HG03060 (cell line): ENCODE data around the gene TRPM8.

Source experiments
- ATAC-seq: cut with Tn5 transposase; IDR thresholded peaks from one replicate; pipeline ENCODE4 v1.9.1; 2021; ENCODE audit warnings: low read depth, moderate number of reproducible peaks; ENCODE audit not compliant: unreplicated experiment

TRPM8 gene

GRCh38 chr2:234033174-234033573 lies 116.0 kb downstream of the TRPM8 start:
- ATAC-seq: no peak

- ATAC-seq: no peak
Measured at GRCh38 chr2:234033885-234034284, 116.7 kb downstream of the TRPM8 start.

- no peak for ATAC-seq
Measured at GRCh38 chr2:234038076-234038802, 121.1 kb downstream of the TRPM8 start.

DNA sequence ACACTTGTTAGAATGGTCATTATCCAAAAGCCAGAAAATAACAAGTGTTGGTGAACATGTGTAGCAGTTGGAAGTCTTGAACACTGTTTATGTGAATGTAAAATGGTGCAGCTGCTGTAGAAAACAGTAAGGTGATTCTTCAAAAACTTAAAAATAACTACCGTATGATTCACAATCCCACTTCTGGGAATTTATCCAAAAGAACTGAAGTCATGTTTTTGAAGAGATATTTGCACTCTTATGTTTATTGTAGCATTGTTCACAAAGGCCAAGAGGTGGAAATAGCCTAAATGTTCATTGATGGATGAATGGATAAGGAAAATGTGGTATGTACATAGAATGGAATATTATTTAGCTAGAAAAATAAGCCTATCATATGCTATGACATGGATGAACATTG lies 127.0 kb downstream of the TRPM8 start:
- ATAC-seq: no peak

GRCh38 chr2:234046521-234046920 lies 129.3 kb downstream of the TRPM8 start:
- no peak for ATAC-seq

- no peak for ATAC-seq
Measured at GRCh38 chr2:234047361-234047760, 130.2 kb downstream of the TRPM8 start.

DNA sequence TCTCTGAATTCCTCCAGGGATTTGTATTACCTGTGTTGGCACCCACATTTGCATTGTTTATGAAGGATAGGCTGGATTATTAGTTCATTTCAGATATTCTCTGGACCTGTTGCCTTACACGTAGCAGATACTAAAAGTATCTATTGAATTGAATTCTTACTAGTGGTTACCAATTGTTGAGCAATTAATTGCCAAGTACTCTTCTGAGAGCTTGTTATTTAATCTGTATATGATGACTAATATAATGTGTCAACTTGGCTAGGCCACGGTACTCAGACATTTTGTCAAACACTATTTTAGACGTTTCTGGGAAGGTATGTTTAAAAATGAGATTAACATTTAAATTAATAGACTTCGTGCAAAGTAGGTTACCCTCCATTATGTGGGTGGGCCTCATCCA lies 130.9 kb downstream of the TRPM8 start:
- ATAC-seq: no peak

- no peak for ATAC-seq
Measured at GRCh38 chr2:234050455-234051135, 133.4 kb downstream of the TRPM8 start, which contains the start of gene SPP2. TSS of gene SPP2 (plus strand) at chr2:234050702. CDS start at chr2:234050787, 85 bp downstream.

DNA sequence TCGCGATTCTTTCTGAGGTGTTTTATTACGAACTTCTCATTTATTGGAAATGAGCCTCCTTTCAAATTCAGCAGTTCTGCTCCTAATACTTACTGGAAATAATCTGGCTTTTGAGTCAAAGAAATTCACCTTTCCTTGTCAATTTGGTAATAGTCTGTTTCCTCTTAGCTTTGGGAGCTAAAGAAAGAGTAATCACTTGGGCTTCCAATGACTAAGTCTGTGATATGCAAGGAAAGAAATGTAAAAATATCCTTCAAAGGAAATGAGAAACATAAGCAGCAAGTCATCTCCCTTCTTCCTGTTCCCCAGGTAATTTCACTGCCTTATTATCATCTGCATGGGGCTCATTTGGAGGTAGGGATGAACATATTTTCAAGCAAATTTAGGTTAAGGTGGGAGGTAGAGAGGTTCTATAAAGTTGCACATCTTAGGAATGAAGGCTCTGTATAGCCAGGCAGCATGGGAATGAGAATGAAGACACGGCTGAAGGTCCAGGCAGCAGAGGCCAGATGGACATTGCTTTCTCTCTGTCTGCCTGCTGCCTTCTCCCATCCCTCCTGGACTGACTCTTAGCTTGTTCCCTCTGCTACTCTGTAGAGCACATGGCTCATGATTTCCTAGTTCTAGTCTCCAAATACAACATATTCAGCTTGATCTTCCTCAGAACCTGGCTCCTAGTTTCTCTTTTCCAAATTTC lies 134.3 kb downstream of the TRPM8 start:
- ATAC-seq: no peak

DNA sequence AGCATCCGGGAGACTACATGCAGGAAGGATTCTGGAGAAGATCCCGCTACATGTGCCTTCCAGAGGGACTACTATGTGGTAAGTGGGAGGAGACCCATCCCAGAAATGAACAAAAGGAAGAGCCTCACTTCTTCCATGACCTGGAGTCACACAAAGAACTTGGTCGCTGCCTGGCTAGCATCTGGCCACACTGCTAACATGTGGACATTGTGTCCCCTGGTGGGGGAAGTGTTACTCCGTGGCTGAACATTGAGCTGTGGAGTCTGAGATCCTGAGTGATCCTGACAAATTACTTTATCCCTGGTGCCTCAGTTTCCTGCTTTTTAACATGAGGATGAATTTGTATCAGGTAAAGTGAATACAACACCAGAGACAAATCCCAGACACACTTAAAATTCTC lies 141.7 kb downstream of the TRPM8 start:
- ATAC-seq: no peak

GRCh38 chr2:234060236-234060635 lies 143.1 kb downstream of the TRPM8 start:
- ATAC-seq: no peak

DNA sequence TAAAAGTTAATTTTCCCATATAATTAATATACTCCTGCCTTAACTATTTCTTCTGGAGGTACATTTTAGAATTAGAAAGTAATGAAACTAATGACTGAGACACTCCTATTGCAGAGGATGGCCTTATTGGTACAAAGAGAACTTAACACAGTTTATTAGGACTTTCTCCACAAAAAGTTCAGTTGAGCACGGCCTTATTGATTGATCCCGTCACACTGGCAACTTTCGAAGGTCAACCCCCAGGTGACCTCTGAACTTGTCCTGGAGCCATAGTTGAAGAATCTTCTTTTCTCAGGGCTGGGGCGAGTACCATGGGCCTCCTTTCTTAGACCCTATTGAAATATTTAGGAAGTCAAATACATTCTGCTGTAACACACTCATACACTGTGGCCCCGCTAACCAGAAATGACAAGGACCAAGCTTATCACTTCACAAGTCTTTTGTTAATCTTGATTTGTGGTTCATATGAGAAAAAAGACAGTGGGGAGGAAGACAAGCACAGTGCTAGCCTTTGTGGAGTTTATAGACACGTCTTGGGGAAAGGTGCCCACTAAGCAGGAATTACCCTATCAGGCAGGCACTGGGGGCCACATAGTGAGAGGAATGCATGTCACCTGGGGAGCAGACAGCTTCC lies 144.6 kb downstream of the TRPM8 start:
- ATAC-seq: no peak

GRCh38 chr2:234066587-234066986 lies 149.4 kb downstream of the TRPM8 start:
- ATAC-seq: no peak
